ENCODE results near the gene ZNF653. TPM values are rescaled to one million over a fixed set of nuclear protein-coding genes. Genes with fewer than 3 reads are reported as not detected.

Gene ZNF653
- total RNA-seq, 1 experiment from 2014 or later: 8.8 TPM

GRCh38 chr19:11528551-11529341 lies 23.1 kb upstream of the ZNF653 start, which contains the start of gene ECSIT:
TSS of gene ECSIT (minus strand) at chr19:11529134. CDS start at chr19:11519170, 9,964 bp downstream.
- Mint-ChIP-seq H3K4me3 (ENCODE audit: low read depth, unreplicated experiment) (peak within 1 kb of the TSS; percentile 97), H3K9me3 (ENCODE audit: low read depth, unreplicated experiment) (no peaks in the 10 kb centered on the region), H3K27ac (ENCODE audit: unreplicated experiment) (peak within 1 kb of the TSS; percentile 81), H3K36me3 (ENCODE audit: insufficient read depth, unreplicated experiment) (peaks cover 27% of the 10 kb centered on the region), H3K27me3 (ENCODE audit: unreplicated experiment) (no peaks in the 10 kb centered on the region), H3K4me1 (ENCODE audit: low read depth, unreplicated experiment) (peaks cover 15% of the 10 kb centered on the region)
- TF ChIP-seq, protein P1, sequence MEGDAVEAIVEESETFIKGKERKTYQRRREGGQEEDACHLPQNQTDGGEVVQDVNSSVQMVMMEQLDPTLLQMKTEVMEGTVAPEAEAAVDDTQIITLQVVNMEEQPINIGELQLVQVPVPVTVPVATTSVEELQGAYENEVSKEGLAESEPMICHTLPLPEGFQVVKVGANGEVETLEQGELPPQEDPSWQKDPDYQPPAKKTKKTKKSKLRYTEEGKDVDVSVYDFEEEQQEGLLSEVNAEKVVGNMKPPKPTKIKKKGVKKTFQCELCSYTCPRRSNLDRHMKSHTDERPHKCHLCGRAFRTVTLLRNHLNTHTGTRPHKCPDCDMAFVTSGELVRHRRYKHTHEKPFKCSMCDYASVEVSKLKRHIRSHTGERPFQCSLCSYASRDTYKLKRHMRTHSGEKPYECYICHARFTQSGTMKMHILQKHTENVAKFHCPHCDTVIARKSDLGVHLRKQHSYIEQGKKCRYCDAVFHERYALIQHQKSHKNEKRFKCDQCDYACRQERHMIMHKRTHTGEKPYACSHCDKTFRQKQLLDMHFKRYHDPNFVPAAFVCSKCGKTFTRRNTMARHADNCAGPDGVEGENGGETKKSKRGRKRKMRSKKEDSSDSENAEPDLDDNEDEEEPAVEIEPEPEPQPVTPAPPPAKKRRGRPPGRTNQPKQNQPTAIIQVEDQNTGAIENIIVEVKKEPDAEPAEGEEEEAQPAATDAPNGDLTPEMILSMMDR (IDR thresholded peaks at IDR 0.05; ENCODE audit: unreplicated experiment): no peak
- intact Hi-C loops (cut with micrococcal nuclease; ENCODE audit: unreplicated experiment): no loop called here
- BruUV-seq (replicated peaks): no TSS peak
- CTCF ChIA-PET: interaction anchor here (1.0 kb wide), 1 partner anchor 147 kb away, joined by 4 read pairs; no protein-coding TSS in a partner anchor
- peak; percentile 93 for DNase-seq

DNA sequence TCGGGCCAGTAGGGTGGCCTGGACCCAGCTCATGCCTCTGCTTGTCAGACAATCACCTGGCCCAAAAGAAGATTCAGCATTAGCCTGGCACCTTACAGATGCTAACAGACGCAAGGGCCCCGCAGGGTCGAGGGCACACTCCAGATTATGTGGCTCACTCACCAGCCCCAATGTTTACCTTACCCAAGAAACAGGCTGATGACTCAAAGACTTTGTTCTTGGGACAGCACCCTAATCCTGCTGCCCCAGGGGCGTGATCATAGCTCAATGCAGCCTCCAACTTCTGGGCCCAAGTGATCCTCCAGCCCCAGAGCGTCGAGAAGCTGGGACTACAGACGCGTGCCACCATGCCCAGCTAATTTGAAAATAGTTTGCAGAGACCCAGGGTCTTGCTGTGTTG lies 13.5 kb upstream of the ZNF653 start:
- Mint-ChIP-seq H3K27ac (ENCODE audit: unreplicated experiment) (no peak overlapping the region), H3K4me3 (ENCODE audit: low read depth, unreplicated experiment) (no peak overlapping the region), H3K4me1 (ENCODE audit: low read depth, unreplicated experiment) (no peaks in the 10 kb centered on the region), H3K27me3 (ENCODE audit: unreplicated experiment) (no peaks in the 10 kb centered on the region), H3K9me3 (ENCODE audit: low read depth, unreplicated experiment) (no peaks in the 10 kb centered on the region), H3K36me3 (ENCODE audit: insufficient read depth, unreplicated experiment) (peaks cover 5% of the 10 kb centered on the region)
- CTCF ChIA-PET: no interaction called here
- no peak for DNase-seq
- no TSS peak for BruUV-seq (replicated peaks)
- TF ChIP-seq, protein P1 (IDR thresholded peaks at IDR 0.05; ENCODE audit: unreplicated experiment): no peak
- intact Hi-C loops (cut with micrococcal nuclease; ENCODE audit: unreplicated experiment): no loop called here

GRCh38 chr19:11513946-11514345 lies 8.3 kb upstream of the ZNF653 start:
- Mint-ChIP-seq H3K4me1 (ENCODE audit: low read depth, unreplicated experiment) (no peaks in the 10 kb centered on the region), H3K4me3 (ENCODE audit: low read depth, unreplicated experiment) (no peak overlapping the region), H3K27ac (ENCODE audit: unreplicated experiment) (no peak overlapping the region), H3K27me3 (ENCODE audit: unreplicated experiment) (no peaks in the 10 kb centered on the region), H3K9me3 (ENCODE audit: low read depth, unreplicated experiment) (no peaks in the 10 kb centered on the region), H3K36me3 (ENCODE audit: insufficient read depth, unreplicated experiment) (peaks cover 19% of the 10 kb centered on the region)
- CTCF ChIA-PET: no interaction called here
- no peak for DNase-seq
- no TSS peak for BruUV-seq (replicated peaks)
- intact Hi-C loops (cut with micrococcal nuclease; ENCODE audit: unreplicated experiment): no loop called here
- TF ChIP-seq, protein P1 (IDR thresholded peaks at IDR 0.05; ENCODE audit: unreplicated experiment): no peak

DNA sequence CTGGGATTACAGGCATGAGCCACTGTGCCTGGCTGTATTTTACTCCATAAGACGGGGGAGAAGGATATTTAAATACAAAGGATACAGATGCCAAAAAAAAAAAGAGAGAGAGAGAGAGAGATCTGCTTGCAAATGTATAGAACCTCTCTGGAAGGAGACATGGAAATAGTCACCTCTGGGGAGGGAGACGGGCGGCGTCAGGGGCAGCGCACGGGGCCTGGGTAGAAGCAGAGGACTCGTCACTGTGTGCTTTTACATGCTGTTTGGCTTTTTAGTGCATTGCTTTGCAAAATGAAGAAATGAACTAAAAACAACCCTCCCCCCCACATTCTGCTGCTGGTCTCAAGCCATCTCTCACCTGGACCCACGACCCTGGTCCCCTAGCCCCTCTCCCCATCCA lies 4.8 kb upstream of the ZNF653 start:
- CTCF ChIA-PET: no interaction called here
- Mint-ChIP-seq H3K36me3 (ENCODE audit: insufficient read depth, unreplicated experiment) (peaks cover 38% of the 10 kb centered on the region), H3K27ac (ENCODE audit: unreplicated experiment) (no peak overlapping the region), H3K9me3 (ENCODE audit: low read depth, unreplicated experiment) (no peaks in the 10 kb centered on the region), H3K4me1 (ENCODE audit: low read depth, unreplicated experiment) (no peaks in the 10 kb centered on the region), H3K27me3 (ENCODE audit: unreplicated experiment) (no peaks in the 10 kb centered on the region), H3K4me3 (ENCODE audit: low read depth, unreplicated experiment) (no peak overlapping the region)
- BruUV-seq (replicated peaks): no TSS peak
- intact Hi-C loops (cut with micrococcal nuclease; ENCODE audit: unreplicated experiment): no loop called here
- TF ChIP-seq, protein P1 (IDR thresholded peaks at IDR 0.05; ENCODE audit: unreplicated experiment): no peak
- DNase-seq: no peak

Data from Calu3 (cell line).